ENCODE measurements around the gene WDR26.
"Not testable (repeated sequence)": the region's sequence is repeated elsewhere in the genome, so short reads cannot be mapped to it uniquely, and the experiment has no call there.

The WDR26 gene

GRCh38 chr1:224434691-224435317 is at the start of gene WDR26:
TSS of gene WDR26 (minus strand) at chr1:224434797.
- peak; percentile 80 for DNase-seq (ENCODE audit: low spot score)

GRCh38 chr1:224483206-224483605 is 48.6 kb upstream of the WDR26 start:
- DNase-seq (ENCODE audit: low spot score), result not testable (repeated sequence)

- no peak for DNase-seq (ENCODE audit: low spot score)
Measured at GRCh38 chr1:224482619-224483018, 48.0 kb upstream of the WDR26 start.

- no peak for DNase-seq (ENCODE audit: low spot score)
Measured at GRCh38 chr1:224481601-224482000, 47.0 kb upstream of the WDR26 start.

- DNase-seq (ENCODE audit: low spot score), result not testable (repeated sequence)
Measured at GRCh38 chr1:224480888-224481459, 46.4 kb upstream of the WDR26 start.

GRCh38 chr1:224480200-224480599 is 45.6 kb upstream of the WDR26 start:
- DNase-seq (ENCODE audit: low spot score), result not testable (repeated sequence)

- no peak for DNase-seq (ENCODE audit: low spot score)
Measured at GRCh38 chr1:224472806-224473205, 38.2 kb upstream of the WDR26 start.

GRCh38 chr1:224466154-224466553 is 31.6 kb upstream of the WDR26 start:
- no peak for DNase-seq (ENCODE audit: low spot score)

- DNase-seq (ENCODE audit: low spot score), result no peak
Measured at GRCh38 chr1:224459966-224460365, 25.4 kb upstream of the WDR26 start.

- DNase-seq (ENCODE audit: low spot score), result no peak
Measured at GRCh38 chr1:224458996-224459395, 24.4 kb upstream of the WDR26 start.

- DNase-seq (ENCODE audit: low spot score), result no peak
Measured at GRCh38 chr1:224458296-224458695, 23.7 kb upstream of the WDR26 start.

GRCh38 chr1:224457782-224458144 is 23.2 kb upstream of the WDR26 start:
- no peak for DNase-seq (ENCODE audit: low spot score)

- no peak for DNase-seq (ENCODE audit: low spot score)
Measured at GRCh38 chr1:224456637-224456953, 22.0 kb upstream of the WDR26 start.

GRCh38 chr1:224454402-224455055 is 19.9 kb upstream of the WDR26 start:
- DNase-seq (ENCODE audit: low spot score), result no peak

- no peak for DNase-seq (ENCODE audit: low spot score)
Measured at GRCh38 chr1:224450561-224451350, 16.2 kb upstream of the WDR26 start.

- no peak for DNase-seq (ENCODE audit: low spot score)
Measured at GRCh38 chr1:224450159-224450558, 15.6 kb upstream of the WDR26 start.

- DNase-seq (ENCODE audit: low spot score), result no peak
Measured at GRCh38 chr1:224448453-224449017, 13.9 kb upstream of the WDR26 start.

GRCh38 chr1:224447971-224448370 is 13.4 kb upstream of the WDR26 start:
- DNase-seq (ENCODE audit: low spot score), result no peak

GRCh38 chr1:224447251-224447650 is 12.7 kb upstream of the WDR26 start:
- DNase-seq (ENCODE audit: low spot score), result peak; percentile 77

- no peak for DNase-seq (ENCODE audit: low spot score)
Measured at GRCh38 chr1:224438989-224439388, 4.4 kb upstream of the WDR26 start.

GRCh38 chr1:224435999-224436398 is 1.4 kb upstream of the WDR26 start:
- no peak for DNase-seq (ENCODE audit: low spot score)

GRCh38 chr1:224435318-224435763 is 744 bp upstream of the WDR26 start:
- peak; percentile 60 for DNase-seq (ENCODE audit: low spot score)
